SK-N-SH treated with all-trans-retinoic acid at 6 μM for 48 hours (cell line): ENCODE results near the gene PRUNE2.

Experiments
- ATAC-seq: fragments of 200-7000 bp; cut with Tn5 transposase; 3 replicates; pipeline ENCODE4 v1.9.1; 2020; ENCODE audit warnings: mild to moderate bottlenecking, moderate library complexity
- ARNTL ChIP-seq: fragments of 450-650 bp; formaldehyde crosslinking; IDR thresholded peaks from 2 replicates; pipeline ENCODE4 v1.5.0; 2020; ENCODE audit warnings: low read depth, mild to moderate bottlenecking, moderate library complexity, borderline replicate concordance
- BACH2 ChIP-seq: fragments of 250-450 bp; sonication (Bioruptor Pico); IDR thresholded peaks from 2 replicates; pipeline ENCODE4 v1.9.0; 2021; ENCODE audit warnings: mild to moderate bottlenecking, borderline replicate concordance
- CREB5 ChIP-seq: fragments of 250-450 bp; sonication (Bioruptor Pico); IDR thresholded peaks from 2 replicates; pipeline ENCODE4 v1.5.1; 2020; ENCODE audit warnings: low read depth, mild to moderate bottlenecking, moderate library complexity
- CSDC2 ChIP-seq: fragments of 250-450 bp; sonication (Bioruptor Pico); IDR thresholded peaks from 2 replicates; pipeline ENCODE4 v1.5.0; 2020; ENCODE audit warnings: mild to moderate bottlenecking, moderate library complexity
- ESRRG ChIP-seq: fragments of 250-450 bp; sonication (Bioruptor Pico); IDR thresholded peaks from 2 replicates; pipeline ENCODE4 v1.6.1; 2021; ENCODE audit warnings: mild to moderate bottlenecking
- GLIS3 ChIP-seq: fragments of 250-450 bp; sonication (Bioruptor Pico); IDR thresholded peaks from 2 replicates; pipeline ENCODE4 v1.5.0; 2020; ENCODE audit warnings: mild to moderate bottlenecking, moderate library complexity
- ISL1 ChIP-seq: fragments of 250-450 bp; sonication (Bioruptor Pico); IDR thresholded peaks from 2 replicates; pipeline ENCODE4 v2.1.2; 2022; ENCODE audit warnings: mild to moderate bottlenecking, moderate library complexity
- OSR1 ChIP-seq: fragments of 250-450 bp; sonication (Bioruptor Pico); IDR thresholded peaks from 2 replicates; pipeline ENCODE4 v1.8.0; 2022; ENCODE audit warnings: moderate library complexity, mild to moderate bottlenecking, inconsistent platforms
- PPARA ChIP-seq: fragments of 250-450 bp; sonication (Bioruptor Pico); IDR thresholded peaks from 2 replicates; pipeline ENCODE4 v1.5.0; 2020; ENCODE audit warnings: mild to moderate bottlenecking, borderline replicate concordance
- RARB ChIP-seq: fragments of 250-450 bp; sonication (Bioruptor Pico); IDR thresholded peaks from 2 replicates; pipeline ENCODE4 v1.8.0; 2021; ENCODE audit warnings: mild to moderate bottlenecking, moderate library complexity
- SNAI2 ChIP-seq: fragments of 250-450 bp; sonication (Bioruptor Pico); IDR thresholded peaks from 2 replicates; pipeline ENCODE4 v1.5.0; 2020; ENCODE audit warnings: mild to moderate bottlenecking, moderate library complexity
- TCF4 ChIP-seq: fragments of 250-450 bp; sonication (Bioruptor Pico); IDR thresholded peaks from 2 replicates; pipeline ENCODE4 v1.8.0; 2021; ENCODE audit warnings: mild to moderate bottlenecking, moderate library complexity, borderline replicate concordance
- TOX ChIP-seq: fragments of 250-450 bp; sonication (Bioruptor Pico); IDR thresholded peaks from 2 replicates; pipeline ENCODE4 v1.8.0; 2021; ENCODE audit warnings: mild to moderate bottlenecking, moderate library complexity, borderline replicate concordance
- TSHZ2 ChIP-seq: fragments of 250-450 bp; sonication (Bioruptor Pico); IDR thresholded peaks from 2 replicates; pipeline ENCODE4 v1.5.0; 2020; ENCODE audit warnings: mild to moderate bottlenecking, moderate library complexity
- ZC3H10 ChIP-seq: fragments of 250-450 bp; sonication (Bioruptor Pico); IDR thresholded peaks from 2 replicates; pipeline ENCODE4 v1.5.1; 2021; ENCODE audit warnings: mild to moderate bottlenecking, moderate library complexity
- ZFP3 ChIP-seq: fragments of 250-450 bp; sonication (Bioruptor Pico); IDR thresholded peaks from 2 replicates; pipeline ENCODE4 v1.5.0; 2020; ENCODE audit warnings: mild to moderate bottlenecking, moderate library complexity
- ZFP30 ChIP-seq: fragments of 450-650 bp; formaldehyde crosslinking; IDR thresholded peaks from 2 replicates; pipeline ENCODE4 v1.5.0; 2022; ENCODE audit warnings: mild to moderate bottlenecking, moderate library complexity
- ZNF565 ChIP-seq: fragments of 450-650 bp; formaldehyde crosslinking; conservative IDR thresholded peaks from 2 replicates; pipeline ENCODE4 v1.5.0; 2020; ENCODE audit warnings: low read depth, mild to moderate bottlenecking, moderate library complexity
- ZNF70 ChIP-seq: fragments of 450-650 bp; formaldehyde crosslinking; IDR thresholded peaks from 2 replicates; pipeline ENCODE4 v1.5.0; 2020; ENCODE audit warnings: mild to moderate bottlenecking, moderate library complexity
- ZNF8 ChIP-seq: fragments of 450-650 bp; formaldehyde crosslinking; IDR thresholded peaks from 2 replicates; pipeline ENCODE4 v1.5.0; 2020; ENCODE audit warnings: mild to moderate bottlenecking, moderate library complexity
- TF ChIP-seq, protein P1 (sequence below): fragments of 250-450 bp; sonication (Bioruptor Pico); IDR thresholded peaks from 2 replicates; pipeline ENCODE4 v1.5.1; 2021; ENCODE audit warnings: mild to moderate bottlenecking, moderate library complexity
- TF ChIP-seq, protein P2 (sequence below): fragments of 250-450 bp; sonication (Bioruptor Pico); IDR thresholded peaks from 2 replicates; pipeline ENCODE4 v1.8.0; 2020; ENCODE audit warnings: mild to moderate bottlenecking, moderate library complexity, borderline replicate concordance

Gene PRUNE2

GRCh38 chr9:76785501-76785900, 120.4 kb downstream of the PRUNE2 start:
- ATAC-seq, result no peak
- TF ChIP-seq TCF4 (CRISPR knock-in tag), result no peak
- TF ChIP-seq TSHZ2 (CRISPR knock-in tag), result no peak
- no peak for TF ChIP-seq TOX (CRISPR knock-in tag)
- no peak for TF ChIP-seq OSR1
- TF ChIP-seq SNAI2 (CRISPR knock-in tag), result no peak
- TF ChIP-seq, protein P1, sequence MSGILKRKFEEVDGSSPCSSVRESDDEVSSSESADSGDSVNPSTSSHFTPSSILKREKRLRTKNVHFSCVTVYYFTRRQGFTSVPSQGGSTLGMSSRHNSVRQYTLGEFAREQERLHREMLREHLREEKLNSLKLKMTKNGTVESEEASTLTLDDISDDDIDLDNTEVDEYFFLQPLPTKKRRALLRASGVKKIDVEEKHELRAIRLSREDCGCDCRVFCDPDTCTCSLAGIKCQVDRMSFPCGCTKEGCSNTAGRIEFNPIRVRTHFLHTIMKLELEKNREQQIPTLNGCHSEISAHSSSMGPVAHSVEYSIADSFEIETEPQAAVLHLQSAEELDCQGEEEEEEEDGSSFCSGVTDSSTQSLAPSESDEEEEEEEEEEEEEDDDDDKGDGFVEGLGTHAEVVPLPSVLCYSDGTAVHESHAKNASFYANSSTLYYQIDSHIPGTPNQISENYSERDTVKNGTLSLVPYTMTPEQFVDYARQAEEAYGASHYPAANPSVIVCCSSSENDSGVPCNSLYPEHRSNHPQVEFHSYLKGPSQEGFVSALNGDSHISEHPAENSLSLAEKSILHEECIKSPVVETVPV (CRISPR knock-in tag), result no peak
- TF ChIP-seq ZC3H10 (CRISPR knock-in tag), result no peak
- no peak for TF ChIP-seq GLIS3 (CRISPR knock-in tag)
- TF ChIP-seq ZNF565 (CRISPR knock-in tag), result no peak
- TF ChIP-seq ISL1 (CRISPR knock-in tag), result no peak
- no peak for TF ChIP-seq PPARA
- TF ChIP-seq ZNF8, result no peak
- no peak for TF ChIP-seq ESRRG (CRISPR knock-in tag)
- no peak for TF ChIP-seq CREB5 (CRISPR knock-in tag)
- TF ChIP-seq ARNTL, result no peak
- no peak for TF ChIP-seq RARB (CRISPR knock-in tag)
- TF ChIP-seq, protein P2, sequence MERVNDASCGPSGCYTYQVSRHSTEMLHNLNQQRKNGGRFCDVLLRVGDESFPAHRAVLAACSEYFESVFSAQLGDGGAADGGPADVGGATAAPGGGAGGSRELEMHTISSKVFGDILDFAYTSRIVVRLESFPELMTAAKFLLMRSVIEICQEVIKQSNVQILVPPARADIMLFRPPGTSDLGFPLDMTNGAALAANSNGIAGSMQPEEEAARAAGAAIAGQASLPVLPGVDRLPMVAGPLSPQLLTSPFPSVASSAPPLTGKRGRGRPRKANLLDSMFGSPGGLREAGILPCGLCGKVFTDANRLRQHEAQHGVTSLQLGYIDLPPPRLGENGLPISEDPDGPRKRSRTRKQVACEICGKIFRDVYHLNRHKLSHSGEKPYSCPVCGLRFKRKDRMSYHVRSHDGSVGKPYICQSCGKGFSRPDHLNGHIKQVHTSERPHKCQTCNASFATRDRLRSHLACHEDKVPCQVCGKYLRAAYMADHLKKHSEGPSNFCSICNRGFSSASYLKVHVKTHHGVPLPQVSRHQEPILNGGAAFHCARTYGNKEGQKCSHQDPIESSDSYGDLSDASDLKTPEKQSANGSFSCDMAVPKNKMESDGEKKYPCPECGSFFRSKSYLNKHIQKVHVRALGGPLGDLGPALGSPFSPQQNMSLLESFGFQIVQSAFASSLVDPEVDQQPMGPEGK (CRISPR knock-in tag), result no peak
- TF ChIP-seq ZFP3 (CRISPR knock-in tag), result no peak
- no peak for TF ChIP-seq ZNF70 (CRISPR knock-in tag)
- TF ChIP-seq ZFP30, result no peak
- TF ChIP-seq, all 23 proteins: peak for 0

DNA sequence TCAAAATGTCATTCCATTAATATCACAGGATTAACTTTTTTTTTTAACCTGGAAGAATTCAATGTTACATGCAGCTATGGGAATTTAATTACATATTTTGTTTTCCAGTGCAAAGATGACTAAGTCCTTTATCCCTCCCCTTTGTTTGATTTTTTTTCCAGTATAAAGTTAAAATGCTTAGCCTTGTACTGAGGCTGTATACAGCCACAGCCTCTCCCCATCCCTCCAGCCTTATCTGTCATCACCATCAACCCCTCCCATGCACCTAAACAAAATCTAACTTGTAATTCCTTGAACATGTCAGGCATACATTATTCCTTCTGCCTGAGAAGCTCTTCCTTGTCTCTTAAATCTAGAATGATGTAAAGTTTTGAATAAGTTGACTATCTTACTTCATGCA, 121.0 kb downstream of the PRUNE2 start:
- no peak for ATAC-seq
- TF ChIP-seq OSR1 (no peak), ZFP30 (no peak), TSHZ2 (CRISPR knock-in tag) (no peak), ZFP3 (CRISPR knock-in tag) (no peak), TCF4 (CRISPR knock-in tag) (no peak), ZNF565 (CRISPR knock-in tag) (no peak), CSDC2 (no peak), ZNF8 (no peak), BACH2 (no peak), ISL1 (CRISPR knock-in tag) (no peak), PPARA (no peak), GLIS3 (CRISPR knock-in tag) (no peak)
- TF ChIP-seq, protein P2 (CRISPR knock-in tag), result no peak
- TF ChIP-seq, all 23 proteins: peak for 0
